ENCODE measurements around the gene GASK1A. TPM values are rescaled to one million over a fixed set of nuclear protein-coding genes. Genes with fewer than 3 reads are reported as not detected.

GASK1A gene
- polyA plus RNA-seq, 1 experiment: 0.43 TPM

GRCh38 chr3:42936157-42936981 lies 42.7 kb upstream of the GASK1A start:
- TF ChIP-seq, protein P1, sequence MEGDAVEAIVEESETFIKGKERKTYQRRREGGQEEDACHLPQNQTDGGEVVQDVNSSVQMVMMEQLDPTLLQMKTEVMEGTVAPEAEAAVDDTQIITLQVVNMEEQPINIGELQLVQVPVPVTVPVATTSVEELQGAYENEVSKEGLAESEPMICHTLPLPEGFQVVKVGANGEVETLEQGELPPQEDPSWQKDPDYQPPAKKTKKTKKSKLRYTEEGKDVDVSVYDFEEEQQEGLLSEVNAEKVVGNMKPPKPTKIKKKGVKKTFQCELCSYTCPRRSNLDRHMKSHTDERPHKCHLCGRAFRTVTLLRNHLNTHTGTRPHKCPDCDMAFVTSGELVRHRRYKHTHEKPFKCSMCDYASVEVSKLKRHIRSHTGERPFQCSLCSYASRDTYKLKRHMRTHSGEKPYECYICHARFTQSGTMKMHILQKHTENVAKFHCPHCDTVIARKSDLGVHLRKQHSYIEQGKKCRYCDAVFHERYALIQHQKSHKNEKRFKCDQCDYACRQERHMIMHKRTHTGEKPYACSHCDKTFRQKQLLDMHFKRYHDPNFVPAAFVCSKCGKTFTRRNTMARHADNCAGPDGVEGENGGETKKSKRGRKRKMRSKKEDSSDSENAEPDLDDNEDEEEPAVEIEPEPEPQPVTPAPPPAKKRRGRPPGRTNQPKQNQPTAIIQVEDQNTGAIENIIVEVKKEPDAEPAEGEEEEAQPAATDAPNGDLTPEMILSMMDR (IDR thresholded peaks at IDR 0.05; ENCODE audit: low read depth, low read length): no peak
- Histone ChIP-seq H3K4me3 (ENCODE audit: low read depth, low read length) (peak overlapping the region; percentile 61), H3K9me3 (ENCODE audit: control insufficient read depth, insufficient read depth, low read length) (peaks cover 4% of the 10 kb centered on the region; the same call in 1 of the 2 replicates), H3K27ac (ENCODE audit: low read depth, low read length) (peak overlapping the region; percentile 23), H3K27me3 (ENCODE audit: control insufficient read depth, insufficient read depth, low read length) (no peaks in the 10 kb centered on the region)
- ChIA-PET POLR2A (no interaction called here), CTCF (no interaction called here)
- peak; percentile 10 for DNase-seq (ENCODE audit: low read depth, low spot score)

DNA sequence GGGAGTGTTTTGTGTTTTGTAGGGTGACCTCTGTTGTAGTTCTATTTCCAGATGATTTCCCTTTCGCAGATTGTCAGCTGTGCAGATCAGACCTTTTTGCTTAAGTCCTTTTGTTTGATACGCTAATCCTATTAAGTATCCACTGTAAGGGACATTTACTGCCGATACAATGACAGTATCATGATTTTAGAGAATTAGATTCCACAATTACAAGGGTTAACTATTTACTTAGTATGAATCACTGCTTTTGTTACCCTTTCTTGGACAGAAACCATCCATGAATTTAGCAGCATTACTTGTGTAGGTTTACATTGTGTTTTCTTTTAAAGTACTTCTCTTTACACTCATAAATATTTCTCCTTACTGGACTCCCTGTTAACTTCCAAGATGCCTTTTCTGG lies 41.8 kb upstream of the GASK1A start:
- H3K9me3 ChIP-seq (ENCODE audit: control insufficient read depth, insufficient read depth, low read length): peaks cover 4% of the 10 kb centered on the region; the same call in 1 of the 2 replicates
- POLR2A ChIA-PET: no interaction called here
- no peak overlapping the region for H3K4me3 ChIP-seq (ENCODE audit: low read depth, low read length)
- TF ChIP-seq, protein P1 (IDR thresholded peaks at IDR 0.05; ENCODE audit: low read depth, low read length): no peak
- no peak overlapping the region for H3K27ac ChIP-seq (ENCODE audit: low read depth, low read length)
- DNase-seq (ENCODE audit: low read depth, low spot score): no peak
- H3K27me3 ChIP-seq (ENCODE audit: control insufficient read depth, insufficient read depth, low read length): no peaks in the 10 kb centered on the region
- CTCF ChIA-PET: no interaction called here

- TF ChIP-seq, protein P1 (IDR thresholded peaks at IDR 0.05; ENCODE audit: low read depth, low read length): no peak
- no peak for DNase-seq (ENCODE audit: low read depth, low spot score)
- POLR2A ChIA-PET: no interaction called here
These were observed 36.4 kb upstream of the GASK1A start for GRCh38 chr3:42942693-42943092.

DNA sequence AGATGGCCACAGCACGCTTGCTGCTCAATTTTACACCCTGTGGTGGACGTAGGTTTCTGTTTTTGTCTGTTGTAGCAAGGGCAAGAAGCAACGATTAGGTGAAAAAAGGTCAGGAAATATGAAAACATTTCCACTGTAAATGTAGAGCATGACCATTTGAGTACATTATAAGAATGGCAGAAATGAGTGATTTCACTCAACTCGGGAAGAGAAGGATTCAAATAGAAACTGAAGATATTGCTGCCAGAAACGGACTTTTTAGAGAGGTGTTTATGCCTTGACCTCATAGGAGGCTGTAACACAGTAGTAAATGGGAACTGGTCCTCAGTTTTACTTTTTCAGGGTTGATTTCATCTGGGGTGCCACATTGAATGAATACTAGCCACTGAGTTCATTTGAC lies 33.1 kb upstream of the GASK1A start:
- Histone ChIP-seq H3K9me3 (ENCODE audit: control insufficient read depth, insufficient read depth, low read length) (no peaks in the 10 kb centered on the region), H3K4me3 (ENCODE audit: low read depth, low read length) (no peak overlapping the region), H3K27ac (ENCODE audit: low read depth, low read length) (no peak overlapping the region), H3K27me3 (ENCODE audit: control insufficient read depth, insufficient read depth, low read length) (no peaks in the 10 kb centered on the region)
- TF ChIP-seq, protein P1 (IDR thresholded peaks at IDR 0.05; ENCODE audit: low read depth, low read length): no peak
- DNase-seq (ENCODE audit: low read depth, low spot score): no peak
- ChIA-PET POLR2A (no interaction called here), CTCF (no interaction called here)

More at GRCh38 chr3:42942693-42943092, 36.4 kb upstream of the GASK1A start:
- H3K27ac ChIP-seq (ENCODE audit: low read depth, low read length): no peak overlapping the region
- H3K27me3 ChIP-seq (ENCODE audit: control insufficient read depth, insufficient read depth, low read length): no peaks in the 10 kb centered on the region
- H3K9me3 ChIP-seq (ENCODE audit: control insufficient read depth, insufficient read depth, low read length): no peaks in the 10 kb centered on the region
- H3K4me3 ChIP-seq (ENCODE audit: low read depth, low read length): no peak overlapping the region
- CTCF ChIA-PET: interaction anchor here (1.3 kb wide), 1 partner anchor 19 kb away, joined by 6 read pairs; no protein-coding TSS in a partner anchor

DNA sequence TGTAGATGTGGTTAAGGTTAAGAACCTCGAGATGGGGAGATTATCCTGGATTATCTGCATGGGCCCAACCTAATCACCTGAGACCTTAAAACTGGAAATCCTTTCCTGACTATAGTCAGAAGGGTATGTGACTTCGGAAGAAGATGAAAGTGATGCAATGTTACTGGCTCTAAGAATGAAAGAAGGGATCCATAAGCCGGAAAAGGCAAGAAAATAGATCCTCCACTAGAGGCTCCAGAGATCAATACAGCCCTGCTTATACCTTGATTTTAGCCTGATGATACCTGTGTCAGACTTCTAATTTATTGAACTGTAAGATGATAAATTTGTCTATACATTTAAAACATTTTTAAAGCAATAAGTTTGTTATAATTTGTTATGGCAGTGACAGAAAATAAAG lies 21.5 kb upstream of the GASK1A start:
- ChIA-PET POLR2A (no interaction called here), CTCF (no interaction called here)
- H3K27ac ChIP-seq (ENCODE audit: low read depth, low read length): no peak overlapping the region
- no peak overlapping the region for H3K4me3 ChIP-seq (ENCODE audit: low read depth, low read length)
- no peaks in the 10 kb centered on the region for H3K27me3 ChIP-seq (ENCODE audit: control insufficient read depth, insufficient read depth, low read length)
- TF ChIP-seq, protein P1 (IDR thresholded peaks at IDR 0.05; ENCODE audit: low read depth, low read length): no peak; the same call in 1 of the 2 replicates
- no peak for DNase-seq (ENCODE audit: low read depth, low spot score)
- no peaks in the 10 kb centered on the region for H3K9me3 ChIP-seq (ENCODE audit: control insufficient read depth, insufficient read depth, low read length)
